ENCODE results near the gene RETREG2. TPM values are rescaled to one million over a fixed set of nuclear protein-coding genes. Genes with fewer than 3 reads are reported as not detected.

RETREG2 gene
- total and polyA plus RNA-seq, 2 of the 8 experiments (the other 6 are each of a cell fraction or from before 2014, with no cell fraction given): 51.3 to 67.4 TPM

- no peak for TF ChIP-seq KDM4A (IDR thresholded peaks at IDR 0.05; ENCODE audit: low read depth, low read length, severe bottlenecking)
Measured at GRCh38 chr2:219213026-219213415, 34.9 kb downstream of the RETREG2 start (continued).

Data from H1 (cell line).